GM23338 (cell line): ENCODE results near the gene OSBPL3. TPM values are rescaled to one million over a fixed set of nuclear protein-coding genes. Genes with fewer than 3 reads are reported as not detected.

ENCODE experiments used
- ATAC-seq: fragments of 200-7000 bp; cut with Tn5 transposase; 3 replicates; pipeline ENCODE4 v1.9.1; 2020
- DNase-seq: peaks from one replicate; pipeline ENCODE4 v3.0.0-alpha.2; 2015; ENCODE audit warnings: low spot score
- H2AFZ ChIP-seq: fragments of 200-600 bp; sonication (generic); 2 replicates; pipeline ENCODE4 v1.8.0; 2016; ENCODE audit warnings: antibody characterized with exemption, mild to moderate bottlenecking, moderate library complexity
- H3F3A ChIP-seq: fragments of 200-600 bp; sonication (generic); replicated peaks from 2 replicates; pipeline ENCODE4 v1.8.0; 2017; ENCODE audit warnings: antibody characterized with exemption, mixed run types, low read depth
- H3K27ac ChIP-seq: fragments of 200-600 bp; sonication (generic); 2 replicates; pipeline ENCODE4 v1.6.1; 2016; ENCODE audit warnings: low read depth
- H3K27me3 ChIP-seq: fragments of 200-600 bp; sonication (generic); 2 replicates; pipeline ENCODE4 v1.8.0; 2016; ENCODE audit warnings: mild to moderate bottlenecking, mixed run types, moderate library complexity; ENCODE audit not compliant: insufficient read depth
- H3K36me3 ChIP-seq: fragments of 200-600 bp; sonication (generic); 2 replicates; pipeline ENCODE4 v1.8.0; 2016; ENCODE audit warnings: mild to moderate bottlenecking; ENCODE audit not compliant: insufficient read depth
- H3K4me1 ChIP-seq: fragments of 200-600 bp; sonication (generic); 2 replicates; pipeline ENCODE4 v1.8.0; 2016; ENCODE audit warnings: mild to moderate bottlenecking, moderate library complexity; ENCODE audit not compliant: insufficient read depth
- H3K4me2 ChIP-seq: fragments of 200-600 bp; sonication (generic); 2 replicates; pipeline ENCODE4 v1.7.1; 2017; ENCODE audit warnings: mixed run types
- H3K4me3 ChIP-seq: fragments of 200-600 bp; sonication (generic); 2 replicates; pipeline ENCODE4 v1.6.1; 2016; ENCODE audit warnings: mixed run types
- H3K79me2 ChIP-seq: fragments of 200-600 bp; sonication (generic); replicated peaks from 2 replicates; pipeline ENCODE4 v1.8.0; 2017; ENCODE audit warnings: mild to moderate bottlenecking; ENCODE audit not compliant: insufficient read depth
- H3K9me2 ChIP-seq: fragments of 200-600 bp; sonication (generic); 2 replicates; pipeline ENCODE4 v1.8.0; 2017; ENCODE audit not compliant: insufficient read depth
- H4K20me1 ChIP-seq: fragments of 200-600 bp; sonication (generic); replicated peaks from 2 replicates; pipeline ENCODE4 v1.8.0; 2017; ENCODE audit warnings: mild to moderate bottlenecking; ENCODE audit not compliant: insufficient read depth
- H3K27ac Mint-ChIP-seq: 2 replicates; pipeline ENCODE4 v1.8.0; 2020; ENCODE audit warnings: inconsistent platforms, mild to moderate bottlenecking, moderate library complexity, mixed read lengths
- H3K27me3 Mint-ChIP-seq: 3 replicates; pipeline ENCODE4 v1.8.0; 2022; ENCODE audit warnings: low read depth, mild to moderate bottlenecking, moderate library complexity, mixed read lengths, inconsistent platforms; ENCODE audit not compliant: insufficient read depth, poor library complexity
- H3K36me3 Mint-ChIP-seq: 3 replicates; pipeline ENCODE4 v1.8.0; 2021; ENCODE audit warnings: low read depth, mild to moderate bottlenecking, inconsistent platforms, moderate library complexity, mixed read lengths
- H3K4me1 Mint-ChIP-seq: 3 replicates; pipeline ENCODE4 v1.8.0; 2020; ENCODE audit warnings: mild to moderate bottlenecking, inconsistent platforms, mixed read lengths
- H3K4me3 Mint-ChIP-seq: 3 replicates; pipeline ENCODE4 v1.8.0; 2021; ENCODE audit warnings: moderate library complexity, mild to moderate bottlenecking, inconsistent platforms, mixed read lengths
- H3K9me3 Mint-ChIP-seq: 3 replicates; pipeline ENCODE4 v1.8.0; 2020; ENCODE audit warnings: moderate library complexity, mild to moderate bottlenecking, inconsistent platforms, mixed read lengths
- CREB1 ChIP-seq: fragments of 250-450 bp; sonication (Bioruptor Pico); IDR thresholded peaks from 2 replicates; pipeline ENCODE4 v1.5.0; 2020; ENCODE audit warnings: low read depth, mild to moderate bottlenecking, moderate library complexity
- CTCF ChIP-seq, 2 experiments: fragments of 200-600 bp in 1 of 2; sonication (generic) in 1 of 2; conservative IDR thresholded peaks; 2 replicates each; pipeline versions ENCODE4 v1.5.1 to v1.6.1; 2016 to 2017; ENCODE audit warnings: antibody characterized with exemption in 2 of 2, low read depth in 2 of 2, mild to moderate bottlenecking in 2 of 2, moderate library complexity in 1 of 2
- ETS1 ChIP-seq: IDR thresholded peaks from 2 replicates; pipeline ENCODE4 v1.6.1; 2016; ENCODE audit warnings: antibody characterized with exemption
- EZH2 ChIP-seq: fragments of 200-600 bp; sonication (generic); IDR thresholded peaks from one replicate; pipeline ENCODE4 v1.8.0; 2017; ENCODE audit warnings: antibody characterized with exemption, mild to moderate bottlenecking, low read depth; ENCODE audit not compliant: unreplicated experiment
- POLR2AphosphoS5 ChIP-seq: IDR thresholded peaks from 2 replicates; pipeline ENCODE4 v1.6.1; 2016; ENCODE audit warnings: antibody characterized with exemption, low read depth
- STAT1 ChIP-seq: IDR thresholded peaks from one replicate; pipeline ENCODE4 v1.6.1; 2016; ENCODE audit warnings: antibody characterized with exemption; ENCODE audit not compliant: unreplicated experiment
- ZNF114 ChIP-seq: fragments of 250-450 bp; sonication (Bioruptor Pico); IDR thresholded peaks from 2 replicates; pipeline ENCODE4 v1.5.0; 2020; ENCODE audit warnings: mild to moderate bottlenecking, moderate library complexity
- polyA plus RNA-seq: library from polyadenylated mRNA; unstranded; fragments of >200 nt; fragmentation: Nextera tagmentation; extraction: Ambion mirVana; gene quantifications from 2 replicates; pipeline ENCODE4 v1.2.1, GENCODE V29; 2016
- total RNA-seq: library from RNA; depleted of rRNA; stranded (reverse); fragments of >200 nt; shearing (Covaris generic); gene quantifications from 2 replicates; pipeline ENCODE4 v1.2.3, GENCODE V29; 2014
- TF ChIP-seq, protein P1 (sequence below): IDR thresholded peaks from one replicate; pipeline ENCODE4 v1.6.1; 2018; ENCODE audit warnings: antibody characterized with exemption; ENCODE audit not compliant: unreplicated experiment

The OSBPL3 gene
- total and polyA plus RNA-seq, 2 experiments from 2014 or later: 7.2 to 15.7 TPM

- no peaks in the 10 kb centered on the region for H3F3A ChIP-seq
- H3K4me2 ChIP-seq: no peak overlapping the region
- H3K27ac Mint-ChIP-seq: 0 out of 2 replicates have a peak overlapping the region, but pooled peaks have one; percentile 17
- no peaks in the 10 kb centered on the region for H3K9me3 Mint-ChIP-seq
- H3K4me1 Mint-ChIP-seq: peaks cover 44% of the 10 kb centered on the region
- H3K36me3 ChIP-seq: no peaks in the 10 kb centered on the region
- no peak overlapping the region for H2AFZ ChIP-seq
- H3K9me2 ChIP-seq: 0 out of 2 replicates have a peak, but pooled peaks cover 6% of the 10 kb centered on the region
- peaks cover 37% of the 10 kb centered on the region for H3K4me1 ChIP-seq
- H3K4me3 Mint-ChIP-seq: no peak overlapping the region
- H3K27ac ChIP-seq: no peak overlapping the region
- H3K27me3 ChIP-seq: no peaks in the 10 kb centered on the region; the same call in 1 of the 2 replicates
- H4K20me1 ChIP-seq: no peaks in the 10 kb centered on the region; the same call in 1 of the 2 replicates
- peaks cover 76% of the 10 kb centered on the region for H3K79me2 ChIP-seq
- H3K27me3 Mint-ChIP-seq: peaks cover 7% of the 10 kb centered on the region
- no peak for TF ChIP-seq EZH2
- TF ChIP-seq, protein P1, sequence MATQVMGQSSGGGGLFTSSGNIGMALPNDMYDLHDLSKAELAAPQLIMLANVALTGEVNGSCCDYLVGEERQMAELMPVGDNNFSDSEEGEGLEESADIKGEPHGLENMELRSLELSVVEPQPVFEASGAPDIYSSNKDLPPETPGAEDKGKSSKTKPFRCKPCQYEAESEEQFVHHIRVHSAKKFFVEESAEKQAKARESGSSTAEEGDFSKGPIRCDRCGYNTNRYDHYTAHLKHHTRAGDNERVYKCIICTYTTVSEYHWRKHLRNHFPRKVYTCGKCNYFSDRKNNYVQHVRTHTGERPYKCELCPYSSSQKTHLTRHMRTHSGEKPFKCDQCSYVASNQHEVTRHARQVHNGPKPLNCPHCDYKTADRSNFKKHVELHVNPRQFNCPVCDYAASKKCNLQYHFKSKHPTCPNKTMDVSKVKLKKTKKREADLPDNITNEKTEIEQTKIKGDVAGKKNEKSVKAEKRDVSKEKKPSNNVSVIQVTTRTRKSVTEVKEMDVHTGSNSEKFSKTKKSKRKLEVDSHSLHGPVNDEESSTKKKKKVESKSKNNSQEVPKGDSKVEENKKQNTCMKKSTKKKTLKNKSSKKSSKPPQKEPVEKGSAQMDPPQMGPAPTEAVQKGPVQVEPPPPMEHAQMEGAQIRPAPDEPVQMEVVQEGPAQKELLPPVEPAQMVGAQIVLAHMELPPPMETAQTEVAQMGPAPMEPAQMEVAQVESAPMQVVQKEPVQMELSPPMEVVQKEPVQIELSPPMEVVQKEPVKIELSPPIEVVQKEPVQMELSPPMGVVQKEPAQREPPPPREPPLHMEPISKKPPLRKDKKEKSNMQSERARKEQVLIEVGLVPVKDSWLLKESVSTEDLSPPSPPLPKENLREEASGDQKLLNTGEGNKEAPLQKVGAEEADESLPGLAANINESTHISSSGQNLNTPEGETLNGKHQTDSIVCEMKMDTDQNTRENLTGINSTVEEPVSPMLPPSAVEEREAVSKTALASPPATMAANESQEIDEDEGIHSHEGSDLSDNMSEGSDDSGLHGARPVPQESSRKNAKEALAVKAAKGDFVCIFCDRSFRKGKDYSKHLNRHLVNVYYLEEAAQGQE: no peak
- TF ChIP-seq ZNF114: no peak
- TF ChIP-seq STAT1: no peak
- no peak for TF ChIP-seq CREB1
- TF ChIP-seq ETS1: no peak
- H3K36me3 Mint-ChIP-seq: no peaks in the 10 kb centered on the region
- ATAC-seq: peak; percentile 36; the same call in 2 of the 3 replicates
- no peak overlapping the region for H3K4me3 ChIP-seq
- DNase-seq: no peak
Observed at GRCh38 chr7:24971333-24972165, 8.4 kb downstream of the OSBPL3 start.

- H3K4me3 ChIP-seq: no peak overlapping the region
- no peak overlapping the region for H3K4me3 Mint-ChIP-seq
- peaks cover 44% of the 10 kb centered on the region for H3K4me1 Mint-ChIP-seq
- H3K4me1 ChIP-seq: peaks cover 36% of the 10 kb centered on the region
- 0 out of 2 replicates have a peak, but pooled peaks cover 6% of the 10 kb centered on the region for H3K9me2 ChIP-seq
- DNase-seq: no peak
- peaks cover 76% of the 10 kb centered on the region for H3K79me2 ChIP-seq
- H3K36me3 Mint-ChIP-seq: no peaks in the 10 kb centered on the region
- no peaks in the 10 kb centered on the region for H3K27me3 ChIP-seq
- no peak overlapping the region for H3K27ac ChIP-seq
- no peaks in the 10 kb centered on the region for H3F3A ChIP-seq
- ATAC-seq: no peak
- no peaks in the 10 kb centered on the region for H3K36me3 ChIP-seq
- no peaks in the 10 kb centered on the region for H3K9me3 Mint-ChIP-seq
- no peaks in the 10 kb centered on the region; the same call in 1 of the 2 replicates for H4K20me1 ChIP-seq
- peaks cover 7% of the 10 kb centered on the region for H3K27me3 Mint-ChIP-seq
- H3K4me2 ChIP-seq: no peak overlapping the region
- no peak overlapping the region for H2AFZ ChIP-seq
- H3K27ac Mint-ChIP-seq: no peak overlapping the region
- TF ChIP-seq, protein P1: no peak
- no peak for TF ChIP-seq POLR2AphosphoS5
- TF ChIP-seq ZNF114: no peak
- TF ChIP-seq CTCF (conservative IDR thresholded peaks at IDR 0.05; ENCODE audit: low read depth in 2 of 2): no peak
Observed at GRCh38 chr7:24970676-24971075, 9.3 kb downstream of the OSBPL3 start.
